Neuronal stem cell (in vitro differentiated cells): ENCODE results near the gene KLHL20.
"Not testable (repeated sequence)": the region's sequence is repeated elsewhere in the genome, so short reads cannot be mapped to it uniquely, and the experiment has no call there.

Source experiments
- DNase-seq: peaks from one replicate; pipeline ENCODE4 v3.0.0-alpha.2; 2013; ENCODE audit warnings: low spot score
- H2AFZ ChIP-seq: one replicate; pipeline ENCODE4 v1.6.1; 2013; ENCODE audit warnings: mild to moderate bottlenecking, low read length, inconsistent platforms
- H2AK5ac ChIP-seq: 2 replicates; pipeline ENCODE4 v1.6.1; 2013; ENCODE audit warnings: low read depth, mild to moderate bottlenecking, inconsistent platforms, low read length, moderate library complexity, mixed read lengths
- H2BK120ac ChIP-seq: 2 replicates; pipeline ENCODE4 v1.6.1; 2013; ENCODE audit warnings: low read depth, mild to moderate bottlenecking, inconsistent platforms, low read length, moderate library complexity, mixed read lengths
- H2BK12ac ChIP-seq: one replicate; pipeline ENCODE4 v1.6.1; 2013; ENCODE audit warnings: low read length, inconsistent platforms
- H2BK15ac ChIP-seq: 2 replicates; pipeline ENCODE4 v1.6.1; 2013; ENCODE audit warnings: mild to moderate bottlenecking, low read length, inconsistent platforms, mixed read lengths
- H2BK5ac ChIP-seq: one replicate; pipeline ENCODE4 v1.6.1; 2013; ENCODE audit warnings: inconsistent platforms, mild to moderate bottlenecking, low read length, moderate library complexity
- H3K14ac ChIP-seq: one replicate; pipeline ENCODE4 v1.6.1; 2013; ENCODE audit warnings: low read length, inconsistent platforms
- H3K18ac ChIP-seq: 2 replicates; pipeline ENCODE4 v1.6.1; 2013; ENCODE audit warnings: low read length, inconsistent platforms
- H3K23ac ChIP-seq: 2 replicates; pipeline ENCODE4 v1.6.1; 2013; ENCODE audit warnings: low read depth, mild to moderate bottlenecking, mixed read lengths, low read length, inconsistent platforms; ENCODE audit not compliant: poor library complexity
- H3K27ac ChIP-seq: replicated peaks from 3 replicates; pipeline ENCODE4 v1.5.1; 2013; ENCODE audit warnings: low read length, inconsistent platforms
- H3K27me3 ChIP-seq, 3 experiments: 2 replicates each; pipeline ENCODE4 v1.6.1; 2013; ENCODE audit warnings: low read length in 3 of 3, mild to moderate bottlenecking in 2 of 3, inconsistent platforms in 1 of 3, low read depth in 1 of 3, mixed read lengths in 1 of 3, moderate library complexity in 1 of 3; ENCODE audit not compliant: control insufficient read depth in 3 of 3, insufficient read depth in 3 of 3
- H3K36me3 ChIP-seq, 2 donors: replicated peaks in 1 of 2; 2 replicates each; pipeline ENCODE4 v1.6.1; 2013; ENCODE audit warnings: low read length in 2 of 2; ENCODE audit not compliant: control insufficient read depth in 2 of 2, insufficient read depth in 2 of 2
- H3K4ac ChIP-seq: 2 replicates; pipeline ENCODE4 v1.6.1; 2013; ENCODE audit warnings: inconsistent platforms, mild to moderate bottlenecking, low read length, moderate library complexity
- H3K4me1 ChIP-seq, 2 donors: 1 replicate in 1 of 2; 2 replicates in 1 of 2; pipeline ENCODE4 v1.6.1; 2013; ENCODE audit warnings: low read length in 2 of 2, low read depth in 1 of 2; ENCODE audit not compliant: control insufficient read depth in 2 of 2, insufficient read depth in 1 of 2
- H3K4me2 ChIP-seq: one replicate; pipeline ENCODE4 v1.6.1; 2013; ENCODE audit warnings: mild to moderate bottlenecking, low read length, inconsistent platforms; ENCODE audit not compliant: insufficient read depth, poor library complexity, severe bottlenecking
- H3K4me3 ChIP-seq, 2 donors: 2 replicates each; pipeline ENCODE4 v1.5.1; 2013; ENCODE audit warnings: low read length in 2 of 2, mild to moderate bottlenecking in 2 of 2, inconsistent platforms in 1 of 2, moderate library complexity in 1 of 2
- H3K79me1 ChIP-seq: one replicate; pipeline ENCODE4 v1.6.1; 2013; ENCODE audit warnings: low read depth, mild to moderate bottlenecking, inconsistent platforms, low read length, moderate library complexity
- H3K9ac ChIP-seq: one replicate; pipeline ENCODE4 v1.6.1; 2013; ENCODE audit warnings: mild to moderate bottlenecking, low read depth, low read length, inconsistent platforms; ENCODE audit not compliant: poor library complexity
- H3K9me3 ChIP-seq, 2 donors: replicated peaks in 1 of 2; 2 replicates each; pipeline versions ENCODE3 to v1.6.1; 2013; ENCODE audit warnings: low read length in 2 of 2, mild to moderate bottlenecking in 2 of 2, inconsistent platforms in 1 of 2, low read depth in 1 of 2, mixed read lengths in 1 of 2, moderate library complexity in 1 of 2; ENCODE audit not compliant: control insufficient read depth in 2 of 2, insufficient read depth in 1 of 2
- H4K8ac ChIP-seq: one replicate; pipeline ENCODE4 v1.6.1; 2013; ENCODE audit warnings: low read depth, mild to moderate bottlenecking, inconsistent platforms, low read length, moderate library complexity
- H4K91ac ChIP-seq: one replicate; pipeline ENCODE4 v1.6.1; 2013; ENCODE audit warnings: low read length, low read depth, mild to moderate bottlenecking, inconsistent platforms; ENCODE audit not compliant: poor library complexity
- WGBS, 2 donors: extraction: QIAGEN DNeasy Blood & Tissue Kit; methylation state at CpG; one replicate each; pipeline ENCODE4 v1.1.7; 2013; ENCODE audit warnings: missing lambda C conversion rate in 2 of 2, mixed read lengths in 1 of 2; ENCODE audit not compliant: insufficient read length in 2 of 2, insufficient replicate concordance in 1 of 2; ENCODE audit errors: extremely low coverage in 2 of 2; 5-methylcytosine and 5-hydroxymethylcytosine counted together

Gene KLHL20

DNA sequence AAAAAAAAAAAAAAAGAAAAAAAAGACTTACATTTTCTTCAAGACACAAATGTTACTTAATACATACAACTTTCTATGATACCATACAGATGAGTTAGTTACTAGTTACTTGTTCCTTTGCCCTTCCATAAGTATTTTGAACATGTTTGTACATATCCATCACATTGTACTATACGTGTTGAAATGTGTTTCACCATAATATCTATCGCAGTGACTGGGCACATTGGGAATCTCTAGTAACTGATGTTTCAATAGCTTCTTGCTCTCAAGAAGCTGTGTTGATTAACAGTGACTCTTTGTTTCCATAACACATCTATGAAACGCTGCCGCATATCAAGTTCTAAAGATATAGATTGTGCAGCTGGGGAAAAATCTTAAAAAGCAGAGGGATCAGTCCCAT lies 42.9 kb downstream of the KLHL20 start:
- no peak overlapping the region for H4K91ac ChIP-seq
- H3K9ac ChIP-seq: no peak overlapping the region
- no peak overlapping the region for H3K18ac ChIP-seq
- H3K4me2 ChIP-seq: no peak overlapping the region
- no peak overlapping the region for H2BK120ac ChIP-seq
- no peak overlapping the region for H3K27ac ChIP-seq
- H3K14ac ChIP-seq: no peak overlapping the region
- H2BK12ac ChIP-seq: no peak overlapping the region
- no peak overlapping the region for H2AK5ac ChIP-seq
- no peak overlapping the region for H2AFZ ChIP-seq
- H3K27me3 ChIP-seq: no peaks in the 10 kb centered on the region
- no peak overlapping the region for H3K4ac ChIP-seq
- peaks cover 0 to 2% of the 10 kb centered on the region in 2 donors for H3K9me3 ChIP-seq
- DNase-seq: no peak
- no CpG with 5 or more reads among the region's 4 CpGs for WGBS, 2 donors
- H2BK5ac ChIP-seq: no peak overlapping the region
- no peaks in the 10 kb centered on the region for H3K4me1 ChIP-seq
- no peak overlapping the region for H3K23ac ChIP-seq
- no peaks in the 10 kb centered on the region for H3K79me1 ChIP-seq
- H4K8ac ChIP-seq: no peak overlapping the region
- H2BK15ac ChIP-seq: no peak overlapping the region
- H3K36me3 ChIP-seq: peaks cover 18 to 72% of the 10 kb centered on the region in 2 donors
- no peak overlapping the region for H3K4me3 ChIP-seq

DNA sequence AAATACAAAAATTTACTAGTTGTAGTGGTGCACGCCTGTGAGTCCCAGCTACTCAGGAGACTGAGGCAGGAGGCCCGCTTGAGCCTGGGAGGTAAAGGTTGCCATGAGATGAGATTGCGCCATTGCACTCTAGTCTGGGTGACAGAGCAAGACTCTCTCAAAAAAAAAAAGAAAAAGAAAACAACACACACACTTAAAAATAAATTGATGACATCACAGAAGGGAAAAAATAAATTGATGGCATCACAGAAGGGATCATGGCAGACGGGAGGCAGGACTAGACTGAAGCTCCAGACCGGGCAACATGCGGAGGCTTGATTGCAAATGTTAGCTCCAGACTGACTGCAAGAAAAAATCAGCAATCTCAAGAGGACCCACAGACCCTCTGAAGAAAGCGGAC lies 43.3 kb downstream of the KLHL20 start:
- Histone ChIP-seq H3K4me1 (no peaks in the 10 kb centered on the region), H2BK15ac (no peak overlapping the region), H4K8ac (no peak overlapping the region), H4K91ac (no peak overlapping the region), H3K9me3 (peaks cover 0 to 5% of the 10 kb centered on the region in 2 donors), H3K27ac (no peak overlapping the region), H3K4ac (no peak overlapping the region), H2BK120ac (no peak overlapping the region), H2AK5ac (no peak overlapping the region), H2AFZ (no peak overlapping the region), H3K18ac (no peak overlapping the region), H3K27me3 (no peaks in the 10 kb centered on the region), H3K79me1 (no peaks in the 10 kb centered on the region), H3K14ac (no peak overlapping the region), H3K36me3 (peaks cover 18 to 68% of the 10 kb centered on the region in 2 donors), H3K9ac (no peak overlapping the region), H3K4me3 (no peak overlapping the region), H2BK12ac (no peak overlapping the region), H2BK5ac (no peak overlapping the region), H3K4me2 (no peak overlapping the region), H3K23ac (no peak overlapping the region)
- WGBS, 2 donors: no CpG with 5 or more reads among the region's 7 CpGs
- DNase-seq: no peak

DNA sequence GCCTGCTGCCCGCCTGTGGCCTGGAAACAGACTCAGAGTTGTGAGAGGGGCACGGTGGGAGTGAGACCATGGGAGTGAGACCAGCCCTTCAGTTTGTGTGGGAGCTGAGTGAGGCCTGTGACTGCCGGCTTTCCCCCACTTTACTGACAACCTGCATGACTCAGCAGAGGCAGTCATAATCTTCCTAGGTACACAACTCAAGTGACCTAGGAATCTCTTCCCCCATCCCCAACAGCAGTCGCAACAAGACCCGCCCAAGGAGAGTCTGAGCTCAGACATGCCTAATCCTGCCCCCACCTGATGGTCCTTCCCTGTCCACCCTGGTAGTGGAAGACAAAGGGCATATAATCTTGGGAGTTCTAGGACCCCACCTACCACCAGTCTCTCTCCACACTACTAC lies 44.2 kb downstream of the KLHL20 start:
- H2AFZ ChIP-seq: no peak overlapping the region
- no peak overlapping the region for H4K91ac ChIP-seq
- H4K8ac ChIP-seq: no peak overlapping the region
- H3K27ac ChIP-seq: no peak overlapping the region
- DNase-seq: no peak
- H2AK5ac ChIP-seq: no peak overlapping the region
- no peaks in the 10 kb centered on the region for H3K79me1 ChIP-seq
- H2BK120ac ChIP-seq: no peak overlapping the region
- H3K14ac ChIP-seq: no peak overlapping the region
- H2BK12ac ChIP-seq: no peak overlapping the region
- no peak overlapping the region for H3K18ac ChIP-seq
- H3K9me3 ChIP-seq: peaks cover 0 to 7% of the 10 kb centered on the region in 2 donors
- no peak overlapping the region for H2BK15ac ChIP-seq
- H3K4me2 ChIP-seq: no peak overlapping the region
- no peak overlapping the region for H3K4me3 ChIP-seq
- H3K23ac ChIP-seq: no peak overlapping the region
- no CpG with 5 or more reads among the region's 5 CpGs for WGBS, 2 donors
- H3K9ac ChIP-seq: no peak overlapping the region
- no peaks in the 10 kb centered on the region for H3K4me1 ChIP-seq
- peaks cover 18 to 59% of the 10 kb centered on the region in 2 donors for H3K36me3 ChIP-seq
- no peaks in the 10 kb centered on the region for H3K27me3 ChIP-seq
- H3K4ac ChIP-seq: no peak overlapping the region
- H2BK5ac ChIP-seq: no peak overlapping the region

DNA sequence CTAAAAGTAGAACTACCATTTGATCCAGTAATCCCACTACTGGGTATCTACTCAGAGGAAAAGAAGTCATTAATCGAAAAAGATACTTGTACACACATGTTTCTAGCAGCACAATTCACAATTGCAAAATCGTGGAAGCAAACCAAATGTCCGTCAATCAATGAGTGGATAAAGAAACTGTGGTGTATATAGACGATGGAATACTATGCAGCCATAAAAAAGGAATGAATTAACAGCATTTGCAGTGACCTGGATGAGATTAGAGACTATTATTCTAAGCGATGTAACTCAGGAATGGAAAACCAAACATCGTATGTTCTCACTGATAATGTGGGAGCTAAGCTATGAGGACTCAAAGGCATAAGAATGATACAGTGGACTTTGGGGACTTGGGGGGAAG lies 49.5 kb downstream of the KLHL20 start:
- H3K27me3 ChIP-seq, H3K79me1 ChIP-seq, H4K91ac ChIP-seq, DNase-seq, H2BK120ac ChIP-seq, H3K4ac ChIP-seq, H3K27ac ChIP-seq, H3K9me3 ChIP-seq, H2AK5ac ChIP-seq, H3K4me1 ChIP-seq, H2BK12ac ChIP-seq, H2BK15ac ChIP-seq, H3K18ac ChIP-seq, H3K23ac ChIP-seq, H3K4me3 ChIP-seq, H2AFZ ChIP-seq, H3K14ac ChIP-seq, H4K8ac ChIP-seq, H3K4me2 ChIP-seq, H3K9ac ChIP-seq, H2BK5ac ChIP-seq: not testable (repeated sequence)
- no CpG with 5 or more reads among the region's 6 CpGs for WGBS, 2 donors
- peaks cover 5 to 42% of the 10 kb centered on the region in 2 donors for H3K36me3 ChIP-seq
